SJCRH30 (cell line): ENCODE data around the gene HLA-A. TPM values are rescaled to one million over a fixed set of nuclear protein-coding genes. Genes with fewer than 3 reads are reported as not detected.

Experiments
- DNase-seq, 2 experiments: peaks; one replicate each; pipeline ENCODE4 v3.0.0-alpha.2; 2015 to 2020
- H3K27ac ChIP-seq: fragments of 250-450 bp; sonication (Bioruptor Pico); 2 replicates; pipeline ENCODE4 v1.5.1; 2020; ENCODE audit warnings: mild to moderate bottlenecking, moderate library complexity
- H3K27me3 ChIP-seq: fragments of 250-450 bp; sonication (Bioruptor Pico); 2 replicates; pipeline ENCODE4 v1.5.1; 2020; ENCODE audit warnings: mild to moderate bottlenecking, moderate library complexity
- H3K36me3 ChIP-seq: fragments of 250-450 bp; sonication (Bioruptor Pico); 2 replicates; pipeline ENCODE4 v1.5.1; 2020; ENCODE audit warnings: mild to moderate bottlenecking, moderate library complexity
- H3K4me1 ChIP-seq: fragments of 250-450 bp; sonication (Bioruptor Pico); 2 replicates; pipeline ENCODE4 v1.5.1; 2020; ENCODE audit warnings: mild to moderate bottlenecking, moderate library complexity
- H3K4me3 ChIP-seq: fragments of 250-450 bp; sonication (Bioruptor Pico); 2 replicates; pipeline ENCODE4 v1.5.1; 2020; ENCODE audit warnings: mild to moderate bottlenecking, moderate library complexity
- H3K9me3 ChIP-seq: fragments of 250-450 bp; sonication (Bioruptor Pico); replicated peaks from 2 replicates; pipeline ENCODE4 v1.5.1; 2020; ENCODE audit warnings: mild to moderate bottlenecking, moderate library complexity
- total RNA-seq: library from RNA; depleted of rRNA; stranded (reverse); fragments of >200 nt; shearing (Covaris generic); gene quantifications from 2 replicates; pipeline ENCODE4 v1.2.3, GENCODE V29; 2014; rRNA removed

The HLA-A gene
- total RNA-seq, 1 experiment from 2014 or later: 0.22 TPM

- Histone ChIP-seq H3K27me3 (no peaks in the 10 kb centered on the region), H3K4me3 (no peak overlapping the region), H3K4me1 (no peaks in the 10 kb centered on the region), H3K27ac (no peak overlapping the region), H3K9me3 (no peaks in the 10 kb centered on the region), H3K36me3 (no peaks in the 10 kb centered on the region)
- no peak for DNase-seq
Measured at GRCh38 chr6:29980511-29980910, 38.2 kb downstream of the HLA-A start.

GRCh38 chr6:29981211-29981812 is 39.0 kb downstream of the HLA-A start:
- Histone ChIP-seq H3K27me3 (no peaks in the 10 kb centered on the region), H3K9me3 (no peaks in the 10 kb centered on the region), H3K4me3 (no peak overlapping the region), H3K36me3 (no peaks in the 10 kb centered on the region), H3K27ac (no peak overlapping the region), H3K4me1 (no peaks in the 10 kb centered on the region)
- DNase-seq: no peak

- no peaks in the 10 kb centered on the region for H3K4me1 ChIP-seq
- no peaks in the 10 kb centered on the region for H3K27me3 ChIP-seq
- DNase-seq: no peak
- H3K4me3 ChIP-seq: no peak overlapping the region
- no peaks in the 10 kb centered on the region for H3K9me3 ChIP-seq
- H3K36me3 ChIP-seq: no peaks in the 10 kb centered on the region
- no peak overlapping the region for H3K27ac ChIP-seq
Measured at GRCh38 chr6:29982097-29982496, 39.8 kb downstream of the HLA-A start.

- Histone ChIP-seq H3K27me3 (no peaks in the 10 kb centered on the region), H3K9me3 (no peaks in the 10 kb centered on the region), H3K4me3 (no peak overlapping the region), H3K36me3 (no peaks in the 10 kb centered on the region), H3K27ac (no peak overlapping the region), H3K4me1 (no peaks in the 10 kb centered on the region)
- DNase-seq: no peak
Measured at GRCh38 chr6:29984232-29984631, 41.9 kb downstream of the HLA-A start.

- no peak for DNase-seq
- Histone ChIP-seq H3K4me3 (no peak overlapping the region), H3K4me1 (no peaks in the 10 kb centered on the region), H3K27ac (no peak overlapping the region), H3K9me3 (no peaks in the 10 kb centered on the region), H3K36me3 (no peaks in the 10 kb centered on the region), H3K27me3 (no peaks in the 10 kb centered on the region)
Measured at GRCh38 chr6:29984992-29985391, 42.7 kb downstream of the HLA-A start.

GRCh38 chr6:29986179-29986781 is 43.9 kb downstream of the HLA-A start:
- Histone ChIP-seq H3K27ac (no peak overlapping the region), H3K36me3 (no peaks in the 10 kb centered on the region), H3K4me3 (no peak overlapping the region), H3K4me1 (no peaks in the 10 kb centered on the region), H3K27me3 (no peaks in the 10 kb centered on the region), H3K9me3 (no peaks in the 10 kb centered on the region)
- DNase-seq: no peak

GRCh38 chr6:29989211-29989610 is 46.9 kb downstream of the HLA-A start:
- no peak for DNase-seq
- H3K9me3 ChIP-seq: no peaks in the 10 kb centered on the region
- H3K36me3 ChIP-seq: no peaks in the 10 kb centered on the region
- no peaks in the 10 kb centered on the region for H3K4me1 ChIP-seq
- no peak overlapping the region for H3K27ac ChIP-seq
- H3K4me3 ChIP-seq: no peak overlapping the region
- no peaks in the 10 kb centered on the region for H3K27me3 ChIP-seq

- Histone ChIP-seq H3K9me3 (no peaks in the 10 kb centered on the region), H3K4me3 (no peak overlapping the region), H3K27ac (no peak overlapping the region), H3K27me3 (no peaks in the 10 kb centered on the region), H3K4me1 (no peaks in the 10 kb centered on the region), H3K36me3 (no peaks in the 10 kb centered on the region)
- no peak for DNase-seq
Measured at GRCh38 chr6:29990931-29991330, 48.6 kb downstream of the HLA-A start.

- H3K36me3 ChIP-seq: no peaks in the 10 kb centered on the region
- H3K9me3 ChIP-seq: no peaks in the 10 kb centered on the region
- no peak overlapping the region for H3K27ac ChIP-seq
- H3K4me3 ChIP-seq: no peak overlapping the region
- H3K27me3 ChIP-seq: no peaks in the 10 kb centered on the region
- no peak for DNase-seq
- no peaks in the 10 kb centered on the region for H3K4me1 ChIP-seq
Measured at GRCh38 chr6:29992807-29993206, 50.5 kb downstream of the HLA-A start.

GRCh38 chr6:29994826-29995225 is 52.5 kb downstream of the HLA-A start:
- no peaks in the 10 kb centered on the region for H3K4me1 ChIP-seq
- no peak overlapping the region for H3K4me3 ChIP-seq
- H3K27me3 ChIP-seq: no peaks in the 10 kb centered on the region
- H3K27ac ChIP-seq: no peak overlapping the region
- no peaks in the 10 kb centered on the region for H3K9me3 ChIP-seq
- no peak for DNase-seq
- H3K36me3 ChIP-seq: no peaks in the 10 kb centered on the region

GRCh38 chr6:29995340-29995777 is 53.0 kb downstream of the HLA-A start:
- Histone ChIP-seq H3K36me3 (no peaks in the 10 kb centered on the region), H3K27me3 (no peaks in the 10 kb centered on the region), H3K27ac (no peak overlapping the region), H3K4me1 (no peaks in the 10 kb centered on the region), H3K9me3 (no peaks in the 10 kb centered on the region), H3K4me3 (no peak overlapping the region)
- no peak for DNase-seq

Other genes starting within 250 kb of the HLA-A start
- gene HLA-F, start 219.1 kb upstream of the HLA-A start, total RNA-seq: not detected in 2 replicates
- not detected in 2 replicates for gene HLA-G, start 114.7 kb upstream of the HLA-A start, total RNA-seq
- 31.0 and 40.6 TPM in 2 replicates for gene POLR1H, start 118.7 kb downstream of the HLA-A start, total RNA-seq
- 43.5 and 43.9 TPM in 2 replicates for gene PPP1R11, start 124.7 kb downstream of the HLA-A start, total RNA-seq
- not detected in 2 replicates for gene RNF39, start 133.2 kb downstream of the HLA-A start, total RNA-seq
- gene TRIM31, start 170.6 kb downstream of the HLA-A start, total RNA-seq: 0.10 TPM in 1 of 2 replicates, not detected in the other
- not detected in 2 replicates for gene TRIM40, start 193.6 kb downstream of the HLA-A start, total RNA-seq
- gene TRIM10, start 218.7 kb downstream of the HLA-A start, total RNA-seq: not detected in 2 replicates
- gene TRIM15, start 221.0 kb downstream of the HLA-A start, total RNA-seq: 0.08 and 0.28 TPM in 2 replicates